HL-60/S4 treated with retinoic acid at 250 ng/mL for 4 days and 3 days (cell line): ENCODE data around the gene LBHD2.

ENCODE experiments used
- in situ Hi-C: fragments of 300-500 bp; cut with MboI; formaldehyde crosslinking; loops from 2 replicates; pipeline ENCODE4 v1.7.0; 2022; ENCODE audit warnings: low sequenced_read_pairs

The LBHD2 gene

GRCh38 chr14:103127861-103128598 is 44.0 kb downstream of the LBHD2 start:
- in situ Hi-C loops = no loop called here

- in situ Hi-C loops = no loop called here
Measured at GRCh38 chr14:103128631-103129300, 44.8 kb downstream of the LBHD2 start.

DNA sequence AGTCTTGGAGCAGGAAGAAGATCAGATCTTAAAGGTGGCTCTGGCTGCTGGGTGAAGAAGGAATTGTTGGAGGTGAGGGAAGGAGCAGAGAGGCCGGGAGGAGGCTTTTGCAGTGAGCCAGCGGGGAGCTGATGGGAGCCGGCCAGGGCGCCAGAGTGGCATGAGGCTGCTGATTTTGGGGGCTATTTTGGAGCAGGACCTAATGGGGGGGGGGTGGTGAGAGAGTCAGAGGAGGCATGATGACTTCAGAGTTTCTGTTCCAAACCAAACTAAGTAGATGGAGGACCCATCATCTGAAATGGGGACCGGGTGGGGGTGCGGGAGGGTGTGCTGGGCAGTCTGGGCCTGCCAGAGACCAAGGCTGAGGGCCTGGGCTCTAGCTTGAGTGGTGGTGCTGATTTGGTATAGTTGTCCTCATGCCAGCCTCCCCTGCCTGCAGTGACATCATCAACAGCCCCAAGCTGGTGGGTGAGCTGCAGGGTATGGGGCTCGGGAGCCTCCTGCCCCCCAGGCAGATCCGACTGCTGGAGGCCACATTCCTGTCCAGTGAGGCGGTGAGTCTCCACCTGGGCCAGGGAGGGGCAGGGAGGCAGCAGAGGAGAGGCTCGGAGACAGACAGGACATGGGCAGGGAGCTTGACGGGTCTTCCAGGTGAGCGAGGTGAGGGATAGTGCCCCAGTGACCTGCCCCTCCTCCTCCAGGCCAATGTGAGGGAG is 45.4 kb downstream of the LBHD2 start:
- in situ Hi-C loops = no loop called here

GRCh38 chr14:103130017-103130764 is 46.2 kb downstream of the LBHD2 start:
- in situ Hi-C loops = no loop called here

DNA sequence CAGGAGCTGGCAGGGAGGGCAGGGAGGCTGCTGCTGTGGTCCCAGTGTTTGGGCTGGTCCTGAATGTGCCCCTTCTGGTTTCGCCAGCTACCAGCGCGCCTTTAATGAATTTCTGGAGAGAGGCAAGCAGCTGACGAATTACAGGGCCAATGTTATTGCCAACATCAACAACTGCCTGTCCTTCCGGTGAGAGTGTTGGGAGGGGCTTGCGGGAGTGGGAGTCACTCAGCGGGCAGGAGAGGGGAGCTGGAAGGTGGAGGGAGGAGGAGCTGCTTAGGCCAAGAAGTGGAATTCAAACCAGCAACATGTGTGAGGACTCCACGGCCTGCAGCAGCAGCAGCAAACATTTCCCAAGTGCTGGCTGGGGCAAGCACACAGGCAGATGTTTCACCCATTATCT is 47.0 kb downstream of the LBHD2 start:
- in situ Hi-C loops = no loop called here

DNA sequence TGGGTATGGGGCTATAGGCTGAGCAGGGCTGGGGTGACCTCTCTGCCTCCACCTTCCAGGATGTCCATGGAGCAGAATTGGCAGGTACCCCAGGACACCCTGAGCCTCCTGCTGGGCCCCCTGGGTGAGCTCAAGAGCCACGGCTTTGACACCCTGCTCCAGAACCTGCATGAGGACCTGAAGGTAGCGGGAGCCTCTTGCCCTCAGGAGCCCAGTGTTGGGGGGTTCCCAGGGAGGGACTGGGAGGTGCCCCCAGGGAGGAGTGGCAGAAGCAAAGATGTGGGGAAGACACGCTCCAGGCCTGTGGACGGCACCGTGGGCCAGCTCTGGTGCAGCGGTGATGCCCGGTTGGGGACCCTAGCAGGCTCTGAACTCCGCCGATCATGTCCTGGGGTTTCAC is 47.6 kb downstream of the LBHD2 start:
- in situ Hi-C loops = no loop called here

DNA sequence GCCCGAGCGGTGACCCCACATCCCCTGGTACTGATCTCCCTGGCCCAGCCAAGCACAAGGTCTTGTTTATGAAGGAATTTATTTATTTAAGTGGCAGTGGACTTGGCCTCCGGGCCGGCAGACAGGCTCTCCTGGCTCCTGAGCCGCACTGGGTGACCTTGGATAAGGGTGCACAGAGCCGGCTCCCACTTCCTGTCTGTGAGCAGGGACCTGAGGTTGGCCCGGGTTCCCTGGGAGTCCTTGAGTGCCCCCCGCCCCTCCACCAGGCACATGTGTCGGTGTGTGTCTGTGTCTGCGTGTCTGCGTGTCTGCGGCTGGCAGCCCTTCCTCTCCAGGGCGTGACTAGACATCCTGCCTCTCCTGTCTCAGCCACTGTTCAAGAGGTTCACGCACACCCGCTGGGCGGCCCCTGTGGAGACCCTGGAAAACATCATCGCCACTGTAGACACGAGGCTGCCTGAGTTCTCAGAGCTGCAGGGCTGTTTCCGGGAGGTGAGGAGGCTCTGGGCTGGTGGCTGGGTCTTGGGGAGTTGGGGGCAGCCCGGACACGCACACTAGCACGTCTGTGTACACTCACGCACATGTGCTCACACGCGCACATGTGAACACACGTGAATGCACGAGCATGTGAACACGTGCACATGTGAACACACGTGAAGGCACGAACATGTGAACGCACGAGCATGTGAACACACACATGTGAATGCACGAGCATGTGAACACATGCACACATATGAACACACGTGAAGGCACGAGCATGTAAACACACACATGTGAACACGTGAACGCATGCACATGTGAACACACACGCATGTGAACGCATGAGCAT is 48.6 kb downstream of the LBHD2 start:
- in situ Hi-C loops = no loop called here

DNA sequence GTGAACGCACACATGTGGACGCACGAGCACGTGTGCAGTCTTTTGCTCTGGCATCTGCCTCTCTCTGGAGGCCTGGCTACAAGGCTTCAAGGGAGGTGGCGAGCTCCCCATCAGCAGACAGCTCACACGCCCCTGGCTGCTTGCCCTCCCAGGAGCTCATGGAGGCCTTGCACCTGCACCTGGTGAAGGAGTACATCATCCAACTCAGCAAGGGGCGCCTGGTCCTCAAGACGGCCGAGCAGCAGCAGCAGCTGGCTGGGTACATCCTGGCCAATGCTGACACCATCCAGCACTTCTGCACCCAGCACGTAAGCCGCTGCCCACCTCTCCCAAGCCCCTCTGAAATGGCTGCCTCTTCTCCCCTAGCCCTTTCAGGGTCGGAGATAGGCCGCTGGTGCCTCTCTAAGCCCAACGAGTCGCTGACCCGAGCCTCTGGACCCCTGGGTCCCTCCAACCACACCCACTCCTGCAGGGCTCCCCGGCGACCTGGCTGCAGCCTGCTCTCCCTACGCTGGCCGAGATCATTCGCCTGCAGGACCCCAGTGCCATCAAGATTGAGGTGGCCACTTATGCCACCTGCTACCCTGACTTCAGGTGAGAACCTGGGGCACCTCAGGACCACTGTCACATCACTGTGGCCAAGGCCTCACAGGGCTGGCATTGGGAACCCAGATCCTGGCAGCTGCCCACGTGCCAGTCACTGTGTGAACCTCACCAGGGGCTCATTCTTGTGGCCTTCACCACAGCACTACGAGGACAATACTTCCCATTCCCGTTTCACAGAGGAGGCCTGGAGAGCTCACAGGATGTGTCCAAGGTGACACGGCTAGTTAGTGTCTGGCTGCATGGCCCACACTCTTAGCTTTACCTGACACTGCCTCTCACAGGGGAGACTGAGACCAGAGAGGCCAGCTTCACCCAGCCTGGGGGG is 49.5 kb downstream of the LBHD2 start:
- in situ Hi-C loops = no loop called here

DNA sequence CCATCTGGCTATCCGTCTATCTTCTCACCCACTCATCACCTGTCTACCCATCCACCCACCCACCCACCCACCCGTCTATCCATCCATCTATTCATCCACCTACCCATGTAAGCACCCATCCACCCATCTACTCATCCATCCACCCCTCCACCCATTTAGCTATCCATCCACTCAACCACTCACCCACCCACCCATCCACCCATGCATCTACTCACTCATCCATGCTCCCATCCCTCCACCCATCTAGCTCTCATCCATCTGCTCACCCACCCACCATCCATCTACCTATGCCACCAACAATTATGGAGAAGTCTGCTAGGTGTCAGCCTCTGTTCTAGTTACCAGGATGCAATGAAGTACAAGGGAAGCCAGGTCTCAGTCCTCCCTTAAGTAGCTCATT is 50.4 kb downstream of the LBHD2 start:
- in situ Hi-C loops = no loop called here

GRCh38 chr14:103134919-103135318 is 50.9 kb downstream of the LBHD2 start:
- in situ Hi-C loops = no loop called here

GRCh38 chr14:103135333-103136260 is 51.6 kb downstream of the LBHD2 start:
- in situ Hi-C loops = no loop called here

GRCh38 chr14:103136388-103137271 is 52.6 kb downstream of the LBHD2 start:
- in situ Hi-C loops = no loop called here

DNA sequence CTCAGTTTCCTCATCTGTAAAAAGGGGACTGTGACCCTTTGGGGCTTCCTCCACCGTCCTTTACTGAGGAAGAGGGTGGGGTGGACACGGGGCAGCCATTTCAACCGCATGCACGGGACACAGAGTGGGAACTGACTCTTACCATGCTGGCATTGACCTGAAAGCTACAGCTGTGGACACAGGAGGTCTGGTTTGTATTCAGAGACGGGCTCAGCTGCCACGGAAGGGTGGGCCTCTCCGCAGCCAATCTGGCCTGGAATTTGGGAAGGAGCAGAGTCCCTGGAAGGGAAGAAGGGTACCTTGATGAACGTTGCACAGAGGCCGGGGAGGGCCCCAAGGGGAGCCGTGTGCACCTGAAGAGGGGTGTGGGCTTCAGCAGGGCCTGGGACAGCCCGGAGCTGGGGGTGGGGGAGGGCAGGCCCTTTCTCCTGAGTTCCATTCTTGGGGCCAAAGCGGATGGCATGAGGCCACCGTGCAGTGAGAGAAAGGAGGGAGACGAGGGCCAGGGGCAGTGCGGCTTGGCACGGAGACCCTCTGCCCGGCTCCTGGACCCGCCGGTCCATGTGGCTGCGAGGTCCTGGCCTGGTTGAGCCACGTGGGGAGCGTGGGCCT is 53.8 kb downstream of the LBHD2 start:
- in situ Hi-C loops = no loop called here

DNA sequence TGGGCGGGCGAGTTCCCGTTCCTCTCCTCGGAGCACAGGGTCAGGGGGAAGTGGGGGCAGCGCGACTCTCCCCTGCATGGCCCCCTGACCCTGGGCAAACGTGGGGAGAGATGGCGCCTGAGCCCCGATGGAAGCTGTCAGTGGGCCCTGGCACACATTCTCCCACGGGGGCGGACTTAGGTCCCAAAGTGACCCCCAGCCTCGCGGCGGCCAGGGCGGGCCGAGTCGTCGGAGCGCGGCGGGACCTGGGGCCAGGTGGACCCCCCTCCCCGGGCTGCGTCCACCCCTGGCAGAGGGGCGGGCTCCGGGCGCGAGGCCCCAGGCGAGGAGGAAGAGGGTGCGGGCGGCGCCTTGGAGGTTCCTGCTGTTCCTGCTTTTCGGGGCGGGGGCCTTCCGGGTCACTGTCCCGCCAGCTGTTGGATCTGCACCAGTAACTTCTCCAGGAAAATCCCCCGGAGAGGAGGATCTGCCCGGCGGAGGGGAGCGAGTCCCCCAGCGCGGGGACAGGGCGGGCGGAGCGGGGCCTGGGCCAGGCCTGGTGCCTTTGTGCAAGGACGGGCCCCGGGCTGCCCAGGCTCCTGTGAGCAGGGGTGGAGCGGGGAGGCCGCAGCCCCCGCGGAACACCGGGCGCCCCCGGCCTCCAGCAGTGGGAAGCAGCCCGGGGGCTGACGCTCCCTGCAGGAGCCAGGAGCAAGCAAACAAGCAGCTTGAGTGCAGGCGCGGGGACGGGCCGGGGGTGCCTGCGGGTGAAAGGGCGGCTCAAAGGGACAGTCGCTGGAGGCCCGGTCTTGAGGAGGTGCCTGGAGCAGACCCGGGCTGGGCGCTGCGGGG is 54.5 kb downstream of the LBHD2 start:
- in situ Hi-C loops = no loop called here

- in situ Hi-C loops = no loop called here
Measured at GRCh38 chr14:103139132-103140025, 55.4 kb downstream of the LBHD2 start.
